K562 (cell line): ENCODE results near the gene NSUN3. TPM values are rescaled to one million over a fixed set of nuclear protein-coding genes. Genes with fewer than 3 reads are reported as not detected.

Source experiments
- BACH1 ChIP-seq: fragments of 200-800 bp; sonication (Bioruptor generic); IDR thresholded peaks from 2 replicates; pipeline ENCODE4 v1.6.1; 2016; ENCODE audit warnings: missing genetic modification characterization, missing compliant biosample characterization
- GTF2A2 ChIP-seq: IDR thresholded peaks from 2 replicates; pipeline ENCODE4 v1.6.1; 2016; ENCODE audit warnings: mild to moderate bottlenecking, missing genetic modification characterization, missing compliant biosample characterization
- HCFC1 ChIP-seq: IDR thresholded peaks from 2 replicates; pipeline ENCODE4 v1.6.1; 2012; ENCODE audit warnings: low read depth, low read length, improper control_type of control experiment
- HDAC3 ChIP-seq: fragments of 450-650 bp; IDR thresholded peaks from 2 replicates; pipeline ENCODE4 v1.6.1; 2018; ENCODE audit warnings: borderline replicate concordance, mild to moderate bottlenecking, moderate library complexity; ENCODE audit not compliant: partially characterized antibody
- HNRNPL ChIP-seq: fragments of 200-400 bp; formaldehyde crosslinking; IDR thresholded peaks from 2 replicates; pipeline ENCODE4 v1.6.1; 2017; ENCODE audit warnings: low read depth, mild to moderate bottlenecking, low read length
- MEF2A ChIP-seq: IDR thresholded peaks from 2 replicates; pipeline ENCODE4 v1.6.1; 2011; ENCODE audit warnings: low read depth, mild to moderate bottlenecking, low read length, moderate library complexity; ENCODE audit not compliant: control insufficient read depth
- MEF2D ChIP-seq: conservative IDR thresholded peaks from 2 replicates; pipeline ENCODE4 v1.6.1; 2016; ENCODE audit warnings: low read depth, missing genetic modification characterization, missing compliant biosample characterization
- NCOR1 ChIP-seq: fragments of 450-650 bp; IDR thresholded peaks from 2 replicates; pipeline ENCODE4 v1.6.1; 2016; ENCODE audit warnings: mild to moderate bottlenecking, moderate library complexity
- NFIC ChIP-seq: fragments of 450-650 bp; IDR thresholded peaks from 2 replicates; pipeline ENCODE4 v1.6.1; 2017; ENCODE audit warnings: mild to moderate bottlenecking, inconsistent platforms
- NR3C1 ChIP-seq: sonication (generic); formaldehyde crosslinking; IDR thresholded peaks from 2 replicates; pipeline ENCODE4 v1.8.1; 2022; ENCODE audit warnings: missing genetic modification reagents
- PHF21A ChIP-seq: fragments of 450-650 bp; IDR thresholded peaks from 2 replicates; pipeline ENCODE4 v1.6.1; 2017; ENCODE audit warnings: low read depth, borderline replicate concordance
- POLR2AphosphoS2 ChIP-seq: IDR thresholded peaks from 2 replicates; pipeline ENCODE4 v1.6.1; 2012; ENCODE audit warnings: low read length, improper control_type of control experiment
- POLR3G ChIP-seq: IDR thresholded peaks from 2 replicates; pipeline ENCODE4 v1.6.1; 2011; ENCODE audit not compliant: insufficient read length, insufficient replicate concordance; ENCODE audit errors: extremely low read depth
- SMARCB1 ChIP-seq: IDR thresholded peaks from 2 replicates; pipeline ENCODE4 v1.6.1; 2011; ENCODE audit warnings: improper control_type of control experiment, low read depth; ENCODE audit not compliant: insufficient read length
- SRSF1 ChIP-seq: fragments of 200-400 bp; formaldehyde crosslinking; IDR thresholded peaks from 2 replicates; pipeline ENCODE4 v1.6.1; 2017; ENCODE audit warnings: mild to moderate bottlenecking, low read depth, low read length, moderate library complexity
- TAF1 ChIP-seq: IDR thresholded peaks from 2 replicates; pipeline ENCODE4 v1.6.1; 2011; ENCODE audit warnings: mild to moderate bottlenecking, low read length, moderate library complexity; ENCODE audit not compliant: insufficient read depth, control insufficient read depth, severe bottlenecking; ENCODE audit errors: extremely low read depth
- TARDBP ChIP-seq: fragments of 450-650 bp; IDR thresholded peaks from 2 replicates; pipeline ENCODE4 v1.6.1; 2016
- TBP ChIP-seq: optimal IDR thresholded peaks from 2 replicates; pipeline ENCODE3; 2011; ENCODE audit warnings: low read depth, low read length, improper control_type of control experiment
- XRCC5 ChIP-seq: fragments of 200-400 bp; formaldehyde crosslinking; IDR thresholded peaks from 2 replicates; pipeline ENCODE4 v1.6.1; 2017; ENCODE audit warnings: low read depth, mild to moderate bottlenecking, low read length
- polyA plus RNA-seq, 8 experiments: library from polyadenylated mRNA; depleted of rRNA in 4 of 8; stranded (reverse) in 5 of 8; unstranded in 3 of 8; fragments of >200 nt; fragmentation: Nextera tagmentation in 2 of 8; fragmentation: Illumina TruSeq in 1 of 8; extraction: Ambion mirVana in 2 of 8; extraction: Trizol in 1 of 8; gene quantifications; 2 replicates each; pipeline versions ENCODE4 v1.2.1 to v1.2.3, GENCODE V29; 2011 to 2014; ENCODE audit warnings: inconsistent platforms in 1 of 8, missing spikeins in 1 of 8
- total RNA-seq, 7 experiments: library from RNA; depleted of rRNA in 6 of 7; stranded (reverse); fragments of >200 nt in 6 of 7; fragmentation: Illumina TruSeq in 2 of 7; extraction: Trizol in 2 of 7; gene quantifications; 2 replicates each; pipeline versions ENCODE4 v1.2.1 to v1.2.3, GENCODE V29; 2011 to 2021; ENCODE audit warnings: low replicate concordance in 1 of 7
- TF ChIP-seq, protein P1 (sequence below): fragments of 450-650 bp; IDR thresholded peaks from 2 replicates; pipeline ENCODE4 v1.6.1; 2014; ENCODE audit warnings: low read depth, mild to moderate bottlenecking, moderate library complexity, borderline replicate concordance
- TF ChIP-seq, protein P2 (sequence below): sonication (generic); formaldehyde crosslinking; IDR thresholded peaks from 2 replicates; pipeline ENCODE4 v1.9.0; 2022; ENCODE audit warnings: mild to moderate bottlenecking, missing genetic modification reagents
- TF ChIP-seq, protein P3 (sequence below): conservative IDR thresholded peaks from 2 replicates; pipeline ENCODE4 v1.6.1; 2011; ENCODE audit warnings: low read depth, mild to moderate bottlenecking, low read length; ENCODE audit not compliant: control insufficient read depth
- TF ChIP-seq, protein P4 (sequence below), 2 experiments: IDR thresholded peaks in 1 of 2; conservative IDR thresholded peaks in 1 of 2; 2 replicates each; pipeline ENCODE4 v1.6.1; 2016; ENCODE audit warnings: low read depth in 2 of 2, mild to moderate bottlenecking in 1 of 2, missing compliant biosample characterization in 1 of 2, missing genetic modification characterization in 1 of 2, moderate library complexity in 1 of 2

NSUN3 gene
- total and polyA plus RNA-seq, 9 of the 15 experiments (the other 6 are each of a cell fraction or from before 2014, with no cell fraction given): 4.4 to 12.3 (median 7.6) TPM

DNA sequence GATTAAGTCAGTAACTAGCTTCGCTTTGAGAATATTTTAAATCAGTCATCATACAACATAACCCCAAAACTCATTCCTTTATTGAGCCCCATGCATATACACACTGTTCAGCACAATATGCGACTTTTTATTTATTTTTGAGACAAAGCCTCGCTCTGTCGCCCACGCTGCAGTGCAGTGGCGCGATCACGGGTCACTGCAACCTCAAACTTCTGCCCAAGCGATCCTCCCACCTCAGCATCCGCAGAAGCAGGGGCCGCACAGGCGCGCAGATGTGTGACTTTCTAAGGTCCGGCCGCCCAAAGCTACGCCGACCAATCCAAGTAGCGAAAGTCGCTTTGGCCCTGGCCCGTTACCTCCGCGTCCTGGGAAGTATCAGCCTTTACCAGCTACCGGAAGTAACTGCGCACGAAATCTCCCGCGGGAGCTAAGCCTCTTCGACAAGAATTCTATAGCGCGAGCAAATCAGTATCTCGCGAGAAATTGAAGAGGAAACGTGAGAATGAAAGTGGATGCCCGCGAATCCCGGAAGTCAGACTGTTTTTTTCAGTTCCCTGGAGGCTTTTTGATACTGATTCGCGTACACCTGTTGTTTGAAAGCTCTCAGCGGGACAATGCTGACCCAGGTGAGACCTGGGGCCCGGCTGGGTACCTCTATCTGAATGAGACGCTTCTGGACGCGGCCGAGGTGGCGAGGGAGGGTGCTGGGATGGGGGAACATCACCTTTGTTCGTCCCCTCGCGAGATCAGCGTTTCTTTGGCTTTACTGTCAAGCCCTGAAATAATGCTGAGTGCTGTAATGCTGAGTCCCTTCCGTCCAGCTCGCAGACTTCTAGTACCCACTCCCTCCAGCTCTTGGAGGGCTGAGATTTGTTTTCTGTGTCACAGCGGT lies at the start of gene NSUN3, which contains the start of gene DHFR2 (continued):
- TF ChIP-seq HCFC1: peak; percentile 45; the same call in 1 of the 2 replicates
- TF ChIP-seq NCOR1: no peak
- TF ChIP-seq HNRNPL: no peak
- TF ChIP-seq, protein P1, sequence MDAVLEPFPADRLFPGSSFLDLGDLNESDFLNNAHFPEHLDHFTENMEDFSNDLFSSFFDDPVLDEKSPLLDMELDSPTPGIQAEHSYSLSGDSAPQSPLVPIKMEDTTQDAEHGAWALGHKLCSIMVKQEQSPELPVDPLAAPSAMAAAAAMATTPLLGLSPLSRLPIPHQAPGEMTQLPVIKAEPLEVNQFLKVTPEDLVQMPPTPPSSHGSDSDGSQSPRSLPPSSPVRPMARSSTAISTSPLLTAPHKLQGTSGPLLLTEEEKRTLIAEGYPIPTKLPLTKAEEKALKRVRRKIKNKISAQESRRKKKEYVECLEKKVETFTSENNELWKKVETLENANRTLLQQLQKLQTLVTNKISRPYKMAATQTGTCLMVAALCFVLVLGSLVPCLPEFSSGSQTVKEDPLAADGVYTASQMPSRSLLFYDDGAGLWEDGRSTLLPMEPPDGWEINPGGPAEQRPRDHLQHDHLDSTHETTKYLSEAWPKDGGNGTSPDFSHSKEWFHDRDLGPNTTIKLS: peak; percentile 90
- TF ChIP-seq, protein P2, sequence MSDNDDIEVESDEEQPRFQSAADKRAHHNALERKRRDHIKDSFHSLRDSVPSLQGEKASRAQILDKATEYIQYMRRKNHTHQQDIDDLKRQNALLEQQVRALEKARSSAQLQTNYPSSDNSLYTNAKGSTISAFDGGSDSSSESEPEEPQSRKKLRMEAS: 0 out of 2 replicates have a peak, but pooled peaks have one; percentile 32
- TF ChIP-seq TBP: peak; percentile 68
- TF ChIP-seq GTF2A2: no peak
- TF ChIP-seq, protein P3, sequence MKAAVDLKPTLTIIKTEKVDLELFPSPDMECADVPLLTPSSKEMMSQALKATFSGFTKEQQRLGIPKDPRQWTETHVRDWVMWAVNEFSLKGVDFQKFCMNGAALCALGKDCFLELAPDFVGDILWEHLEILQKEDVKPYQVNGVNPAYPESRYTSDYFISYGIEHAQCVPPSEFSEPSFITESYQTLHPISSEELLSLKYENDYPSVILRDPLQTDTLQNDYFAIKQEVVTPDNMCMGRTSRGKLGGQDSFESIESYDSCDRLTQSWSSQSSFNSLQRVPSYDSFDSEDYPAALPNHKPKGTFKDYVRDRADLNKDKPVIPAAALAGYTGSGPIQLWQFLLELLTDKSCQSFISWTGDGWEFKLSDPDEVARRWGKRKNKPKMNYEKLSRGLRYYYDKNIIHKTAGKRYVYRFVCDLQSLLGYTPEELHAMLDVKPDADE: no peak
- no peak for TF ChIP-seq PHF21A
- no peak for TF ChIP-seq SRSF1
- TF ChIP-seq HDAC3: no peak
- no peak for TF ChIP-seq POLR2AphosphoS2
- no peak for TF ChIP-seq NR3C1
- TF ChIP-seq SMARCB1: no peak
- no peak for TF ChIP-seq TARDBP
- no peak for TF ChIP-seq MEF2A
- TF ChIP-seq POLR3G: no peak
- TF ChIP-seq BACH1 (tag): no peak; the same call in 1 of the 2 replicates
- peak; percentile 73 for TF ChIP-seq TAF1
- no peak for TF ChIP-seq XRCC5
- TF ChIP-seq, protein P4, sequence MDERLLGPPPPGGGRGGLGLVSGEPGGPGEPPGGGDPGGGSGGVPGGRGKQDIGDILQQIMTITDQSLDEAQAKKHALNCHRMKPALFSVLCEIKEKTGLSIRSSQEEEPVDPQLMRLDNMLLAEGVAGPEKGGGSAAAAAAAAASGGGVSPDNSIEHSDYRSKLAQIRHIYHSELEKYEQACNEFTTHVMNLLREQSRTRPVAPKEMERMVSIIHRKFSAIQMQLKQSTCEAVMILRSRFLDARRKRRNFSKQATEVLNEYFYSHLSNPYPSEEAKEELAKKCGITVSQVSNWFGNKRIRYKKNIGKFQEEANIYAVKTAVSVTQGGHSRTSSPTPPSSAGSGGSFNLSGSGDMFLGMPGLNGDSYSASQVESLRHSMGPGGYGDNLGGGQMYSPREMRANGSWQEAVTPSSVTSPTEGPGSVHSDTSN (CRISPR knock-in tag; IDR thresholded peaks at IDR 0.05; ENCODE audit: low read depth): no peak
- TF ChIP-seq, protein P4 (tag; conservative IDR thresholded peaks at IDR 0.05; ENCODE audit: low read depth): no peak
- no peak for TF ChIP-seq MEF2D (tag)
- no peak for TF ChIP-seq NFIC
